HepG2 (cell line): Measurements from ENCODE around the gene UROD. TPM values are rescaled to one million over a fixed set of nuclear protein-coding genes. Genes with fewer than 3 reads are reported as not detected.

ENCODE experiments used
- E2F2 ChIP-seq: sonication (generic); formaldehyde crosslinking; IDR thresholded peaks from 2 replicates; pipeline ENCODE4 v1.4.0; 2020; ENCODE audit warnings: missing genetic modification reagents, borderline replicate concordance
- ELF3 ChIP-seq: IDR thresholded peaks from 2 replicates; pipeline ENCODE4 v1.6.1; 2016; ENCODE audit warnings: missing genetic modification reagents, missing compliant biosample characterization
- GPN1 ChIP-seq: sonication (generic); formaldehyde crosslinking; IDR thresholded peaks from 2 replicates; pipeline ENCODE4 v1.5.1; 2020; ENCODE audit warnings: missing genetic modification reagents, borderline replicate concordance
- HNF1A ChIP-seq, 2 experiments: sonication (generic) in 1 of 2; formaldehyde crosslinking in 1 of 2; IDR thresholded peaks; 2 replicates each; pipeline versions ENCODE4 v1.4.0 to v1.6.1; 2016 to 2020; ENCODE audit warnings: borderline replicate concordance in 1 of 2, low read depth in 1 of 2, mild to moderate bottlenecking in 1 of 2, missing genetic modification reagents in 1 of 2
- SOX5 ChIP-seq: IDR thresholded peaks from 2 replicates; pipeline ENCODE4 v1.6.1; 2016; ENCODE audit warnings: borderline replicate concordance
- THAP9 ChIP-seq: sonication (generic); formaldehyde crosslinking; IDR thresholded peaks from 2 replicates; pipeline ENCODE4; 2020; ENCODE audit warnings: missing genetic modification reagents, mild to moderate bottlenecking, borderline replicate concordance
- ZHX2 ChIP-seq, 2 experiments: sonication (generic) in 1 of 2; formaldehyde crosslinking in 1 of 2; IDR thresholded peaks; 2 replicates each; pipeline versions ENCODE4 v1.6.1 to v1.9.0; 2014 to 2022; ENCODE audit warnings: antibody characterized with exemption in 1 of 2, borderline replicate concordance in 1 of 2, inconsistent platforms in 1 of 2, low read depth in 1 of 2, missing genetic modification reagents in 1 of 2
- ZNF276 ChIP-seq: sonication (generic); formaldehyde crosslinking; IDR thresholded peaks from 2 replicates; pipeline ENCODE4 v1.4.0; 2020; ENCODE audit warnings: mild to moderate bottlenecking, low read depth, missing genetic modification reagents
- ZNF644 ChIP-seq: IDR thresholded peaks from 2 replicates; pipeline ENCODE4 v1.6.1; 2016; ENCODE audit warnings: low read depth
- polyA plus RNA-seq, 8 experiments: library from polyadenylated mRNA; depleted of rRNA in 3 of 8; stranded (reverse) in 7 of 8; unstranded in 1 of 8; fragments of >200 nt; fragmentation: Illumina TruSeq in 4 of 8; extraction: Trizol in 4 of 8; gene quantifications; 2 replicates each; pipeline versions ENCODE4 v1.2.1 to v1.2.3, GENCODE V29; 2011 to 2016; ENCODE audit warnings: low read depth in 4 of 8, missing spikeins in 1 of 8, mixed read lengths in 1 of 8; ENCODE audit not compliant: insufficient read depth in 1 of 8
- total RNA-seq, 5 experiments: library from RNA; depleted of rRNA; stranded (reverse); fragments of >200 nt; fragmentation: Illumina TruSeq; extraction: Trizol; gene quantifications; 2 replicates each; pipeline ENCODE4 v1.2.3, GENCODE V29; 2016; ENCODE audit warnings: low read depth in 1 of 5

The UROD gene
- total and polyA plus RNA-seq, 2 of the 13 experiments (the other 11 are each of a cell fraction or from before 2014, with no cell fraction given): 162 to 171 TPM

GRCh38 chr1:45011837-45012638, at the start of gene UROD (continued):
- TF ChIP-seq HNF1A (IDR thresholded peaks at IDR 0.05; ENCODE audit: low read depth) (peak; percentile 41; the same call in 1 of the 2 replicates), HNF1A (CRISPR knock-in tag; IDR thresholded peaks at IDR 0.05; ENCODE audit: borderline replicate concordance) (peak; percentile 58; the same call in 1 of the 2 replicates), ZNF644 (CRISPR knock-in tag) (no peak), ELF3 (peak; percentile 54; the same call in 1 of the 2 replicates), GPN1 (CRISPR knock-in tag) (no peak), SOX5 (CRISPR knock-in tag) (peak; percentile 61; the same call in 1 of the 2 replicates), THAP9 (CRISPR knock-in tag) (peak; percentile 62; the same call in 1 of the 2 replicates), E2F2 (CRISPR knock-in tag) (no peak), ZHX2 (IDR thresholded peaks at IDR 0.05; ENCODE audit: low read depth) (peak; percentile 70; the same call in 1 of the 2 replicates), ZHX2 (CRISPR knock-in tag; IDR thresholded peaks at IDR 0.05; ENCODE audit: borderline replicate concordance) (no peak), ZNF276 (CRISPR knock-in tag) (no peak)
